ENCODE results near the gene WNT9A.

DNA sequence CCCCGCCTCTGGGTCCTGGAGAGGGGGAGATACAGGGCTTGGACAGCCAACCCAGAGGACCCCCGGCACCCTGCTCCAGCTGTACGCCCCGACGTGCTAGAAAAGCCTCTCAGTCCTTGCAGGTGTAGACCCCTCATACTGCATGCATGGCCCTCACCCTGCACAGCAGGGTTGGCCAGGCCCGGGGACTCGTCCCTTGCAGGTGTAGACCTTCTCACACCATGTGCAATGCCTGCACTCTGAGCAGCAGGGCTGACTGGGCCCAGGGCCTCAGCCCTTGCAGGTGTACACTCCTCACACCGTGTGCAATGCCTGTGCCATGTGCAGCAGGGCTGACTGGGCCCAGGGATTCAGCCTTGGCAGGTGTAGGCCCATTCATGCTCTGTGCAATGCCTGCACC lies 26.8 kb downstream of the WNT9A start:
- no peak for TF ChIP-seq POLR2A (IDR thresholded peaks at IDR 0.05)
- TF ChIP-seq, protein P1, sequence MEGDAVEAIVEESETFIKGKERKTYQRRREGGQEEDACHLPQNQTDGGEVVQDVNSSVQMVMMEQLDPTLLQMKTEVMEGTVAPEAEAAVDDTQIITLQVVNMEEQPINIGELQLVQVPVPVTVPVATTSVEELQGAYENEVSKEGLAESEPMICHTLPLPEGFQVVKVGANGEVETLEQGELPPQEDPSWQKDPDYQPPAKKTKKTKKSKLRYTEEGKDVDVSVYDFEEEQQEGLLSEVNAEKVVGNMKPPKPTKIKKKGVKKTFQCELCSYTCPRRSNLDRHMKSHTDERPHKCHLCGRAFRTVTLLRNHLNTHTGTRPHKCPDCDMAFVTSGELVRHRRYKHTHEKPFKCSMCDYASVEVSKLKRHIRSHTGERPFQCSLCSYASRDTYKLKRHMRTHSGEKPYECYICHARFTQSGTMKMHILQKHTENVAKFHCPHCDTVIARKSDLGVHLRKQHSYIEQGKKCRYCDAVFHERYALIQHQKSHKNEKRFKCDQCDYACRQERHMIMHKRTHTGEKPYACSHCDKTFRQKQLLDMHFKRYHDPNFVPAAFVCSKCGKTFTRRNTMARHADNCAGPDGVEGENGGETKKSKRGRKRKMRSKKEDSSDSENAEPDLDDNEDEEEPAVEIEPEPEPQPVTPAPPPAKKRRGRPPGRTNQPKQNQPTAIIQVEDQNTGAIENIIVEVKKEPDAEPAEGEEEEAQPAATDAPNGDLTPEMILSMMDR (IDR thresholded peaks at IDR 0.05) = no peak
